NCI-H2227 treated with DMSO at 0.1 percent for 48 hours (cell line): Measurements from ENCODE around the gene TTC28.

Source experiments
- DNase-seq: peaks from one replicate; lab custom pipeline; 2025; lab: John Stamatoyannopoulos, UW

The TTC28 gene

GRCh38 chr22:27962268-27963044, 717.2 kb downstream of the TTC28 start:
- DNase-seq = no peak

- no peak for DNase-seq
Measured at GRCh38 chr22:27961680-27962079, 718.0 kb downstream of the TTC28 start.

GRCh38 chr22:27961182-27961581, 718.5 kb downstream of the TTC28 start:
- DNase-seq = no peak

GRCh38 chr22:27959335-27960090, 720.1 kb downstream of the TTC28 start:
- no peak for DNase-seq

- no peak for DNase-seq
Measured at GRCh38 chr22:27952779-27953178, 726.9 kb downstream of the TTC28 start.

GRCh38 chr22:27952091-27952490, 727.5 kb downstream of the TTC28 start:
- DNase-seq = no peak

- DNase-seq = no peak
Measured at GRCh38 chr22:27949421-27949820, 730.2 kb downstream of the TTC28 start.

- DNase-seq = no peak
Measured at GRCh38 chr22:27948569-27948968, 731.1 kb downstream of the TTC28 start.

GRCh38 chr22:27947448-27947847, 732.2 kb downstream of the TTC28 start:
- DNase-seq = no peak

- DNase-seq = no peak
Measured at GRCh38 chr22:27941143-27941542, 738.5 kb downstream of the TTC28 start.

- no peak for DNase-seq
Measured at GRCh38 chr22:27937453-27937852, 742.2 kb downstream of the TTC28 start.

- no peak for DNase-seq
Measured at GRCh38 chr22:27935897-27936296, 743.7 kb downstream of the TTC28 start.

GRCh38 chr22:27934069-27934468, 745.6 kb downstream of the TTC28 start:
- no peak for DNase-seq

- no peak for DNase-seq
Measured at GRCh38 chr22:27933186-27933983, 746.3 kb downstream of the TTC28 start.

GRCh38 chr22:27930331-27931060, 749.1 kb downstream of the TTC28 start:
- no peak for DNase-seq
